ENCODE data around the gene LY6G5B. TPM values are rescaled to one million over a fixed set of nuclear protein-coding genes. Genes with fewer than 3 reads are reported as not detected.

LY6G5B gene
- polyA plus RNA-seq (ENCODE audit: insufficient read length in 12 of 12): 10 to 100 TPM in 9 of 12 donors, 1 to 10 TPM in 2, not detected in 1; 6.1 to 27.9 (median 14.2) TPM
- long read RNA-seq, donor 1, partial matches to known transcripts: 0 of 2 reads
- long read RNA-seq, donor 1, other reads (novel, unspliced or antisense): 0 of 2 reads
- long read RNA-seq, donor 2, partial matches to known transcripts: 0 of 1 reads
- long read RNA-seq, donor 2, other reads (novel, unspliced or antisense): 0 of 1 reads
- long read RNA-seq, donor 3: 0 reads
- long read RNA-seq, donor 4, partial matches to known transcripts: 0 of 1 reads
- long read RNA-seq, donor 4, other reads (novel, unspliced or antisense): 0 of 1 reads
- long read RNA-seq, donor 5: 0 reads
- long read RNA-seq, donor 6, partial matches to known transcripts: 0 of 1 reads
- long read RNA-seq, donor 6, other reads (novel, unspliced or antisense): 0 of 1 reads
- long read RNA-seq, donor 7, partial matches to known transcripts: 0 of 1 reads
- long read RNA-seq, donor 7, other reads (novel, unspliced or antisense): 0 of 1 reads
- long read RNA-seq, donor 8, partial matches to known transcripts: 0 of 2 reads
- long read RNA-seq, donor 8, other reads (novel, unspliced or antisense): 0 of 2 reads
- long read RNA-seq, donor 9: 0 reads
- long read RNA-seq, donor 10, partial matches to known transcripts: 0 of 2 reads
- long read RNA-seq, donor 10, other reads (novel, unspliced or antisense): 0 of 2 reads
- long read RNA-seq, donor 11: 0 reads

DNA sequence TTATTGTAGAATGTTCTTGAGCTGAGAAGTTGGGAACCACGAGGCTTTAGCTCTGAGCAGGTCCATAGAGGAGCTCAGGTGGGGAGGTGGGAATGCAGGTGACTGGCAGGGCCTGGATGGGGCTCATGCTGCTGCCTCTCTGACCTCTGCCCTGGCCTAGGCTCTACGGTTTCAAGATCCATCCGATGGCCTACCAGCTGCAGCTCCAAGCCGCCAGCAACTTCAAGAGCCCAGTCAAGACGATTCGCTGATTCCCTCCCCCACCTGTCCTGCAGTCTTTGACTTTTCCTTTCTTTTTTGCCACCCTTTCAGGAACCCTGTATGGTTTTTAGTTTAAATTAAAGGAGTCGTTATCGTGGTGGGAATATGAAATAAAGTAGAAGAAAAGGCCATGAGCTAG is at the start of gene LY6G5B:
Gene LY6G5B, plus strand, starts transcription at position 301 of the 400 bp plus-strand sequence. CDS start 975 bp downstream, outside the sequence.
- no peak for DNase-seq

DNA sequence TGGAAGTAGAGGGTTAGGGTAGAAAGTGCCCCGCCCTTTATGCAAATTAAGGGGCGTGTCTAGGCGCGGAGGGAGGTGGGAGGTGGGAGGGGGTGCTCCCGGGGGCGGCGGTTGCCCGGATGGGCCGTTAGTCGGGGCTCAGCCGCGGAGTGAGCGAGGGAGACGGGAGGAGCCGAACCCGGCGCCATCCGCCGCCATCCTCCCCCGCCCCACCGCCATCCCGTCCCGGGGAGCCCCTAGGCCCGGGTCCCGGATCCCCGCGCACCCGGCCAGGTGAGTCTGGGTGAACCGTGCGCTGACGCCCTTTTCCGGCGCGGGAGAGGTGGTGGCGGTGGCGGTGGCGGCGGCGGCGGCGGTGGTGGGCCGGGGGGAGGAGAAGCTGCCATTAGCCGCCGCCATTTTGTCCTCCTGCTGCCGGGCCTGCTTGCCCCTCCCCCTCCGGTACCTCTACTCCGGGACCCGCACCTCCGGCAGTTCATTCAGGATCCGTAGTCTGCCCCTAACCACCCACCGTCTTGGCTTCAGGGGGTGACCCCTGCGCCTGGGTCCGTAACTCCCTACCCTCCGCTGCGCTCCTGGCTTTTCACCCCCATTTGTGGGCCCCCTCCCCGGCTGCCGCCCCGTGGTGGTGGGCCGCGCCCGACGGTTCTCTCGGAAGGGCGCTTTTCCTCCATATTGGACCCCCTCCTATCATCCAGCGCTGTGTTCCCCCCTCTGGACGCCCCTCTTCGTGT is 49.0 kb upstream of the LY6G5B start, which contains the start of gene PRRC2A:
Gene PRRC2A, plus strand, starts transcription at position 130 of the 734 bp plus-strand sequence. CDS start 2,075 bp downstream, outside the sequence.
- peak; percentile 73 for DNase-seq

GRCh38 chr6:31621320-31621939 is 48.3 kb upstream of the LY6G5B start:
- DNase-seq: no peak

DNA sequence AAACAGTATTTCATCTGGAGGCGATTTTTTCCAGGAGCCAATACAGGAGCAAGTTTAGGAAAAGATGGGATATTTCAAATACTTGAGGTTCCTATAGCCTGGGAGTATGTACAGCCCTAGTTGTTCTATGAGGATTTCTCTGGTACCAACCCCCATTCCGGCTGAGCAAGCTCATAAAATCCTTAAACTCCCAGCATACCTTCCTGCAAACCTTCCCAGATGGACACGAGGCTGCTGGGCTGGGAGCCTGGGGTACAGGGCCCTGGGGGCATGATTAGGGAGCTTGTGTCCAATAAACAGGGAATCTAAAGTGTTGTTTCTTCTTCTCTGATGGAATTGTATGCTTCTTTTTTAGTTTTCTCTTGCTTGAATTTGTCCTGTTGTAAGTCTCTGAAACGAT is 47.8 kb upstream of the LY6G5B start:
- DNase-seq: no peak

GRCh38 chr6:31622684-31623091 is 47.1 kb upstream of the LY6G5B start:
- no peak for DNase-seq

- DNase-seq: no peak
These were observed 45.7 kb upstream of the LY6G5B start for GRCh38 chr6:31624070-31624469.

- DNase-seq: no peak
These were observed 42.8 kb upstream of the LY6G5B start for GRCh38 chr6:31626952-31627351.

- no peak for DNase-seq
These were observed 42.0 kb upstream of the LY6G5B start for GRCh38 chr6:31627690-31628287.

DNA sequence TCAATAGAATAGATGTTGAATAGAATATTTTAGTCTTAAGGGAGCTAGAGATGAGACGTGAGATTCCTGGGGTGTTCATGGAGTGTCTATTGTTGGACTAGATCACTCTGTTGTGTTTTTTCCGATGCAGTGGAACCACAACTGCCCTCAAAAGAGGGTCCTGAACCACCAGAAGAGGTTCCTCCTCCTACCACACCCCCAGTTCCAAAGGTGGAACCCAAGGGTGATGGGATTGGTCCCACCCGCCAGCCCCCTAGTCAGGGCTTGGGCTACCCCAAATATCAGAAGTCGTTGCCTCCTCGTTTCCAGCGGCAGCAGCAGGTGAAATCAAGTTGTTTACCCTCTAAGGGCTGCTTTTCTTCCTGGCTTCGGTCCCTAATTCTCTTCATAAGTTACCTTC is 40.8 kb upstream of the LY6G5B start:
- no peak for DNase-seq

DNA sequence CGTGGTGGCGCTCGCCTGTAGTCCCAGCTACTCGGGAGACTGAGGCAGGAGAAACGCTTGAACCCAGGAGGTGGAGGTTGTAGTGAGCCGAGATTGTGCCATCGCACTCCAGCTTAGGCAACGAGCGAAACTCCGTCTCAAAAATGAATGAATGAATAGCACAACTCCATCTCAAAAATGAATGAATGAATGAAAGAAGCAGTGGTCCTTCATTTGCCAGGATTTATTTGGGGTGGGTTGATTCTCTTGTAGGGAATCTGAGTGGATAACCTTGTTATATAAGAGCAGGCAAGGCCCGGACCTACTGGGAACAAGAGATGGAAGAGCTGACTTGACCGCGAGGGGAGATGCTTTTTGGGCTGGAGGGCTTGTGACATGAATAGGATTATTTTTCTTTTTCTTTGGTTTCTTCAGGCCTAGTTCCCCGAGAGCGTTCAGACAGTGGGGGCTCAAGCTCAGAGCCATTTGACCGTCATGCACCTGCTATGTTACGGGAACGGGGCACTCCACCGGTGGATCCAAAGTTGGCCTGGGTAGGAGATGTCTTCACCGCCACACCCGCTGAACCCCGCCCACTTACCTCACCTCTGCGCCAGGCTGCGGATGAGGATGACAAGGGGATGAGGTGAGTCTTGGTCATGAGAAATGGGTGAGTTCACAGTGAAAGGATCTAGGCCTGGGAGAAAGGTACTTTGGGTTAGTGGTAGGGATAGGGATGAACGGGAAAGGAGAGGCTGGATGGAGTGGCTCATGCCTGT is 39.4 kb upstream of the LY6G5B start:
- DNase-seq: no peak

DNA sequence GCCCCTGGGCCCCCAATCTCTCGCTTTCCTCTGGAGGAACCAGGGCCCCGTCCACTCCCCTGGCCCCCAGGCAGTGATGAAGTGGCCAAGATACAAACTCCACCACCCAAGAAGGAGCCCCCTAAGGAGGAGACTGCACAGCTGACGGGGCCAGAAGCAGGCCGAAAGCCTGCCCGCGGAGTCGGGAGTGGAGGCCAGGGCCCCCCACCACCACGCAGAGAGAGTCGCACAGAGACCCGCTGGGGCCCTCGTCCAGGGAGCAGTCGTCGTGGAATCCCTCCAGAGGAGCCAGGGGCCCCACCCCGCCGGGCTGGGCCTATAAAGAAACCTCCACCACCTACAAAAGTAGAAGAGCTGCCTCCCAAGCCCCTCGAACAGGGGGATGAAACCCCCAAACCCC is 38.6 kb upstream of the LY6G5B start:
- DNase-seq: no peak

GRCh38 chr6:31631681-31632278 is 38.0 kb upstream of the LY6G5B start:
- DNase-seq: no peak

DNA sequence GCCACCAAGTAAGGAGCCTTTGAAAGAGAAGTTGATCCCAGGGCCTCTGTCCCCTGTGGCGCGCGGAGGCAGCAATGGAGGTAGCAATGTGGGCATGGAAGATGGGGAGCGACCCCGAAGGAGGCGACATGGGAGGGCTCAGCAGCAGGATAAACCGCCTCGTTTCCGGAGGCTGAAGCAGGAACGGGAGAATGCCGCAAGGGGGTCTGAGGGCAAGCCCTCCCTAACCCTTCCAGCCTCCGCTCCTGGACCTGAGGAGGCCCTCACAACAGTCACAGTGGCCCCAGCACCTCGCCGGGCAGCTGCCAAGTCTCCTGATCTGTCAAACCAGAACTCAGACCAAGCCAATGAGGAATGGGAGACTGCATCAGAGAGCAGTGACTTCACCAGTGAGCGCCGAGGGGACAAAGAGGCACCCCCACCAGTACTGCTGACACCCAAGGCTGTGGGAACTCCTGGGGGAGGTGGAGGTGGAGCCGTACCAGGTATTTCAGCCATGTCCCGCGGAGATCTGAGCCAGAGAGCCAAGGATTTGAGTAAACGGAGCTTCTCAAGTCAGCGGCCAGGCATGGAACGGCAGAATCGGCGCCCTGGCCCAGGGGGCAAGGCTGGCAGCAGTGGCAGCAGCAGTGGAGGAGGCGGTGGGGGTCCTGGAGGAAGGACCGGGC is 37.4 kb upstream of the LY6G5B start:
- no peak for DNase-seq

GRCh38 chr6:31633447-31633846 is 36.3 kb upstream of the LY6G5B start:
- no peak for DNase-seq

- DNase-seq: no peak
These were observed 35.6 kb upstream of the LY6G5B start for GRCh38 chr6:31634131-31634530.

DNA sequence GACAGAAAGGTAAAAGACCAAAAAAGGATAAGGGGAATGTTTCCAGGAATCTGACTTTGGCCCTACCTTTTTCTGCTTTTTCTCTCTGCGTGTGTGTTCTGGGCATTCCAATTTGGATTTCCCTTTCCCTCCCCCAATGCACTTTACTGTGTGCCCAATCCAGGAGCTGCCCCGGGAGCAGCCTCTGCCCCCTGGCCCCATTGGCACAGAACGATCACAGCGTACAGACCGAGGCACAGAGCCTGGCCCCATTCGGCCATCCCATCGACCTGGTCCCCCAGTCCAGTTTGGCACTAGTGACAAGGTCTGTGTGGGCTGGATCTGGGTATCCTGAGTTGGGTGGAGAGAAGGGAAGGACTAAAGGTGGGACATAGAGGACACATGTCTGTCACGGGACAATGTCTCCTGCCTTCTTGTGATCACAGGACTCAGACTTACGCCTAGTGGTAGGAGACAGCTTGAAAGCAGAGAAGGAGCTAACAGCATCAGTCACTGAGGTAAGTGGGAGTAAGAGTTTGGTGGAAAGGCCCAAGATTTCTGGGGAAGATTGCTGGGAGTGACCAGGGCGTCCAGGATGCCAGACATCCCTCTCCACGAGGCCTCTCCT is 34.7 kb upstream of the LY6G5B start:
- no peak for DNase-seq

DNA sequence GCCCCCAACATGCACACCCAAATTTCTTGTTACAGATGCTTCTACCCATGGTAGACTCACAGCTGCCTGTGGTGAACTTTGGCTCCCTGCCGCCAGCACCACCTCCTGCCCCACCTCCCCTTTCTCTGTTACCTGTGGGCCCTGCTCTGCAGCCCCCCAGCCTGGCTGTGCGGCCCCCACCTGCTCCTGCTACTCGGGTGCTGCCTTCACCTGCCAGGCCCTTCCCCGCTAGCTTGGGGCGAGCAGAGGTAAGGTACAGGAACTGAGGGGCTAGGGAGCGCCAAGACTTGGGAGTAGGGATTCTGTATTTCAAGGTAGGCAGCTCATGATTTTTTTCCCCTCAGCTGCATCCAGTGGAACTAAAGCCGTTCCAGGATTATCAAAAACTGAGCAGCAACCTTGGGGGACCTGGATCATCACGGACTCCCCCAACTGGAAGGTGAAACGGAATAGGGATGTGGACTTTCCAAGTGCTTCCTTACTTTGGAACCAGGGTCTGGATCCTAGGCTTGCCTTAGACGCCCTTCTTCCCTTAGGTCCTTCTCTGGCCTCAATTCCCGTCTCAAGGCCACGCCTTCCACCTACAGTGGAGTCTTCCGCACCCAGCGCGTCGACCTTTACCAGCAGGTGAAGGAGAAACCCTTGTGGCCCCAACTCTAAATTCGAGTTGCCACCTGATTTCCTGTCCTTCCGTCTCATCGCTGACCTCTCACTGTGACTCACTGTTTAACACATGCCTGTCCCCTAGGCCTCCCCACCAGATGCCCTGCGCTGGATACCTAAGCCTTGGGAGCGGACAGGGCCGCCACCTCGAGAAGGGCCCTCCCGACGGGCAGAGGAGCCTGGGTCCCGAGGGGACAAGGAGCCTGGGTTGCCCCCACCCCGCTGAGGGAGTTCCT is 32.8 kb upstream of the LY6G5B start:
- no peak for DNase-seq

DNA sequence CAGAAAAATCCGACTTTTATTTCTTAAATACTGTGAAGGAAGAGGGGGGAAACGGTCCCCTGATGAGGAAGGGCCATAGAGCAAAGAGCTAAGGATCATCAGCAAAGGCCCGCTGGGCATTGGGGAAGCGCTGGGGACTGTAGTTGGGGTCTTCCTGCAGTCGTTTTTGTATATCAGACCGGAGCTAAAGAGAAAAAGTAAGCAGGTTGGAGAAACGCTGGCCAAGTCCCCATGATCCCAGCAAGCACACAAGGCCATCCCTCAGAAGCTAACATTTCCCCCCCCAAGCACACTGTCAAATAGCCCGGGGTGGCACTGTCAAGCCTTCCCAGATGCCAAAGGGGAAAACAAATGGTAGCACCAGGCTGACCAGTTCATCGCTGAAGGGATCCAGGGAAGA is 30.7 kb upstream of the LY6G5B start:
- DNase-seq: no peak

All from muscle of arm (tissue), 14 donors.